Mononuclear cell (primary cell): Measurements from ENCODE around the gene CFAP74. TPM values are rescaled to one million over a fixed set of nuclear protein-coding genes. Genes with fewer than 3 reads are reported as not detected.

Experiments
- total RNA-seq: library from RNA; depleted of rRNA; stranded (reverse); fragments of >200 nt; gene quantifications from one replicate; pipeline ENCODE4 v1.2.3, GENCODE V29; 2012

The CFAP74 gene
- total RNA-seq, 1 donor, result under 0.01 TPM

Other genes starting within 250 kb of the CFAP74 start
- 28.1 TPM for gene NADK, start 225.3 kb downstream of the CFAP74 start, total RNA-seq
- 101 TPM for gene GNB1, start 112.7 kb downstream of the CFAP74 start, total RNA-seq
- gene CALML6, start 88.5 kb downstream of the CFAP74 start, total RNA-seq, result not detected
- 0.31 TPM for gene TMEM52, start 84.5 kb downstream of the CFAP74 start, total RNA-seq
- gene GABRD, start 15.6 kb upstream of the CFAP74 start, total RNA-seq, result not detected
- gene PRKCZ, start 46.6 kb upstream of the CFAP74 start, total RNA-seq, result 4.6 TPM
- gene FAAP20, start 191.0 kb upstream of the CFAP74 start, total RNA-seq, result 11.0 TPM
- 47.5 TPM for gene SKI, start 224.5 kb upstream of the CFAP74 start, total RNA-seq